ENCODE data around the gene NCOA3.

NCOA3 gene

GRCh38 chr20:47501482-47502270 lies at the start of gene NCOA3:
NCOA3 (plus strand) TSS chr20:47501887; CDS start chr20:47622248, 120,361 bp downstream.
- FAIRE-seq: no peak
- peak; percentile 18 for TF ChIP-seq CTCF (IDR thresholded peaks at IDR 0.05; ENCODE audit: insufficient read depth, missing control alignments)
- DNase-seq (ENCODE audit: insufficient read length, low spot score): peak; percentile 95

- DNase-seq (ENCODE audit: insufficient read length, low spot score): no peak
- no peak for TF ChIP-seq CTCF (IDR thresholded peaks at IDR 0.05; ENCODE audit: insufficient read depth, missing control alignments)
- FAIRE-seq: no peak
Observed at GRCh38 chr20:47452736-47453161, 48.9 kb upstream of the NCOA3 start.

- FAIRE-seq (no peak), DNase-seq (ENCODE audit: insufficient read length, low spot score) (no peak)
- no peak for TF ChIP-seq CTCF (IDR thresholded peaks at IDR 0.05; ENCODE audit: insufficient read depth, missing control alignments)
Observed at GRCh38 chr20:47453167-47453782, 48.4 kb upstream of the NCOA3 start.

- no peak for DNase-seq (ENCODE audit: insufficient read length, low spot score)
- no peak for TF ChIP-seq CTCF (IDR thresholded peaks at IDR 0.05; ENCODE audit: insufficient read depth, missing control alignments)
- FAIRE-seq: no peak
Observed at GRCh38 chr20:47454298-47455132, 47.2 kb upstream of the NCOA3 start.

GRCh38 chr20:47455133-47456040 lies 46.3 kb upstream of the NCOA3 start:
- no peak for TF ChIP-seq CTCF (IDR thresholded peaks at IDR 0.05; ENCODE audit: insufficient read depth, missing control alignments)
- no peak for FAIRE-seq
- DNase-seq (ENCODE audit: insufficient read length, low spot score): no peak

GRCh38 chr20:47456041-47456537 lies 45.6 kb upstream of the NCOA3 start:
- no peak for FAIRE-seq

More at GRCh38 chr20:47456041-47456537, 45.6 kb upstream of the NCOA3 start:
- DNase-seq (ENCODE audit: insufficient read length, low spot score): no peak
- no peak for TF ChIP-seq CTCF (IDR thresholded peaks at IDR 0.05; ENCODE audit: insufficient read depth, missing control alignments)
